GM15510 (cell line): ENCODE measurements around the gene PNPLA7.

Experiments used
- POLR2A ChIP-seq: IDR thresholded peaks from 3 replicates; pipeline ENCODE4 v1.6.1; 2011; ENCODE audit warnings: borderline replicate concordance; ENCODE audit not compliant: insufficient read length; ENCODE audit errors: extremely low read depth

The PNPLA7 gene

GRCh38 chr9:137463931-137464290 is 86.3 kb downstream of the PNPLA7 start:
- no peak for TF ChIP-seq POLR2A

GRCh38 chr9:137462986-137463930 is 86.9 kb downstream of the PNPLA7 start:
- TF ChIP-seq POLR2A = no peak

DNA sequence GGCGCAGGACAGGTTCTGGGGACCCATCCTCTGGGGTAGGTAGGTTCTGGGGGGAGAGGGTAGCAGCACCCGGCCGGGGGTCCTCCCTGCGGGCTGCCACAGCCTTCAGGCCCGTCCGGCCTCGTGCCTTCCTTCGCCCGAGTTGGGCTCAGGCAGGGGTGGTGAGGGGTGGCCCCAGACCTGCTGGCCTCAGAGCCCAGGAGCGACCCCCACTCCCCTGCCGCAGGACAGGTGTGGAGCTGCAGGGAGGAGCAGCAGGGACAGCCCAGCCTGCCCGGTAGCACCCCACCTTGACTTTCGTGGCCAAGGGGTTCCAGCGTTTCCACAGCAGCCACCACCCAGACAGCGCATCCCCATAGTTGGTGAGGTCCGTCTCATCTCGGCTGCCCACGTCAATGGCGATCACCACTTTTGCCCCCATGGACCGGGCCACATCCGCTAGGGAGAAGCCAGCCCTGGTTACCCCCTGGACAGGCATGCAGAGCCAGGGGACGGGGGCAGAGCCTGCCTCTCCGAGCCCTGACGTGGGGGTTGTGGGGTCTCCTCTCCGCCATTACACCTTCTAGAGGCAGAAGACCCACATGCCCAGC is 87.7 kb downstream of the PNPLA7 start:
- TF ChIP-seq POLR2A = no peak

GRCh38 chr9:137461663-137462395 is 88.4 kb downstream of the PNPLA7 start:
- no peak for TF ChIP-seq POLR2A

DNA sequence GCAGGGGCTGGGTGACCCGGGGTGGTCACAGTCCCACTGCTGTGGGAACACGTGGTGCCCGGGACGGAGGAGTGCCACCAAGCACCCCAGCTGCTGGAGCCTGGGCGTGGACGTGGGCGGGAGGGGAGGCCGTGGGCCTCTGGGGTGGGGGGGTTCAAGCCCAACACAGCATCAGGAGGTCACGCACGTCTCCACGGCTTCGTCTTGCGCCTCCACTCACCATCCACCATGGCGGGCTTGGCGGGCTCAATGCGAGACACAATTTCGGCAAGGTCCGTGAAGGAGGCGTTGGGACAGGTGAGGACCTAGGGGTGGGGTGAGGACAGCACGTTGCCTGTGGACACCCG is 88.9 kb downstream of the PNPLA7 start:
- TF ChIP-seq POLR2A = no peak

GRCh38 chr9:137460363-137461315 is 89.6 kb downstream of the PNPLA7 start:
- TF ChIP-seq POLR2A = no peak

- no peak for TF ChIP-seq POLR2A
These were observed 90.4 kb downstream of the PNPLA7 start for GRCh38 chr9:137459601-137460362.

DNA sequence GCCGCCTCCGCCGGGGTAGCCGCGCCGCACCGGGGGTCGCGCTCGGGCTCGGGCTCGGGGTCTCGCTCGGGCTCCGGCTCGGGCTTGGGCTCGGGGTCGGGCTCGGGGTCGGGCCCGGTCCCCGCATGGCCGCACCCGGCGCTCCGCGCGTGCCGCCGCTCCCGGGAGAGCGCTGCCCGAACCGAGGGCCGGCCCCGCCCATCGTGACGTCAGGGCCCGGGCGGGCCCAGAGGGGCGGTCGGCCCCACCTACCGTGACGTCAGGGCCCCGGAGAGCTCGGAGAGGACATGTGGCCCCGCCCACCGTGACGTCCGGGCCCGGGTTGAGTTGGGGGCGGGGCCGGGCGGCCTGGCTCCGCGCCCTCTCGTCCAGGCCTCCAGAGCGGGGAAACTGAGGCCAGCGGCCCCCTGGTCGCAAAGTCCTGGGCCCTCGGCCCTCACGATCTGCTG is 91.0 kb downstream of the PNPLA7 start, which contains the start of gene NSMF:
Gene NSMF, minus strand, starts transcription at position 183 of the 449 bp plus-strand sequence. CDS start 232 bp downstream, outside the sequence.
- TF ChIP-seq POLR2A = peak; percentile 75

- TF ChIP-seq POLR2A = no peak
These were observed 91.7 kb downstream of the PNPLA7 start for GRCh38 chr9:137458194-137459151.

GRCh38 chr9:137457406-137458193 is 92.6 kb downstream of the PNPLA7 start:
- no peak for TF ChIP-seq POLR2A

GRCh38 chr9:137456864-137457405 is 93.3 kb downstream of the PNPLA7 start:
- no peak for TF ChIP-seq POLR2A

DNA sequence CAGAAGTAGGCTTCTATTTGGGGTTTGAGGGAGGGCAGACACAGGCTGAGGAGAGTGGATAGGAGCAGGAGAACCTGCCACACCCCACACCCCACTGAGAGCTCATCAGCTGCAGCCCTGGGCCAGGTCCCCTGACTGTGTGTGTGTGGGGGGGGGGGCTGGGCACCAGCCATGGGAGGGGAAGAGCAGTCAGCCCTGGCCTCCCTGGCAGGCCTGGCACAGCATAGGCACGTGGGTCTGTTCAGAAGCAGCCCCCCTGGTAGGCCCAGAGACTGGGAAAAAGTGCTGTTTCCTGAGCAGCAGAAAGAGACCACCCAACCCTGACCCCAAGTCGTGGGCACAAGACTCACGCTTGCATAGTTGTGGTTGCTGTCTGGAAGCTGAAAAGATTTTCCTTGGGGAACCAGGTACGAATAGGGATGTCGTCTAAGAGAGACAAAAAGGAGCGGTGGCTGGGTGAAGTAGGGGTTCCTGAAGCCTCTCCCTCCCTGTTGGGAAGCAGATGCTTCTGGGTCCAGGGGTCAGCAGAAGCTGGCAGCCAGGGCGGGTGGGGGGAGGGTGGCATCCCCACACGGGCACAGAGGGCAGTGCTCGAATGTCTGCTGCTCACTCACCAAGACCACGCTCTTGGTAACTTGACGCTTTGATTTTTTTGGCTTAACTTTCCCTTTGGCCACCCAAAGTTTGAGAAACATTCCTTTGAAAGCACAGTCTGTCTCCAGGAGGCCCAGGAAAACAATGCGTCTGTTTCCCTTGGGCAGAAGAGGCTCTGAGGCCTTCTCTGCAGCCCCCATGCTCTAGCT is 93.9 kb downstream of the PNPLA7 start:
- no peak for TF ChIP-seq POLR2A
